Heart left ventricle (tissue), 16 donors: ENCODE results near the gene STXBP4. TPM values are rescaled to one million over a fixed set of nuclear protein-coding genes. Genes with fewer than 3 reads are reported as not detected.
A peak's percentile ranks its signal among the peaks of the same experiment; 100 is the strongest.

ENCODE experiments used
- ATAC-seq, 4 donors: fragments of 200-7000 bp; cut with Tn5 transposase; one replicate each; pipeline ENCODE4 v1.9.1; 2020 to 2022; ENCODE audit warnings: moderate library complexity in 4 of 4, mild to moderate bottlenecking in 3 of 4, moderate number of reproducible peaks in 1 of 4
- DNase-seq, 5 donors: peaks; one replicate each; pipeline ENCODE4 v3.0.0-alpha.2; 2020
- H3K27ac ChIP-seq, 12 donors: fragments of 200-600 bp; sonication (generic) in 4 of 12; one replicate each; pipeline versions ENCODE4 v1.5.0 to v1.8.0; 2016 to 2022; ENCODE audit warnings: mild to moderate bottlenecking in 2 of 12
- H3K27me3 ChIP-seq, 9 donors: fragments of 200-600 bp; sonication (generic) in 2 of 9; one replicate each; pipeline versions ENCODE4 v1.5.1 to v1.8.0; 2016 to 2022; ENCODE audit warnings: mild to moderate bottlenecking in 3 of 9
- H3K36me3 ChIP-seq, 9 donors: fragments of 200-600 bp; sonication (generic) in 2 of 9; one replicate each; pipeline versions ENCODE4 v1.5.0 to v1.8.0; 2018 to 2022; ENCODE audit warnings: mild to moderate bottlenecking in 2 of 9
- H3K4me1 ChIP-seq, 12 donors: fragments of 200-600 bp; sonication (generic) in 4 of 12; one replicate each; pipeline versions ENCODE4 v1.5.0 to v1.8.0; 2016 to 2022; ENCODE audit warnings: mild to moderate bottlenecking in 3 of 12
- H3K4me3 ChIP-seq, 12 donors: fragments of 200-600 bp; sonication (generic) in 4 of 12; one replicate each; pipeline versions ENCODE4 v1.5.0 to v1.8.0; 2017 to 2022; ENCODE audit warnings: mild to moderate bottlenecking in 9 of 12, moderate library complexity in 4 of 12
- H3K9me3 ChIP-seq, 12 donors: fragments of 200-600 bp; sonication (generic) in 4 of 12; one replicate each; pipeline versions ENCODE4 v1.5.0 to v1.8.0; 2016 to 2022; ENCODE audit warnings: mild to moderate bottlenecking in 1 of 12
- CTCF ChIP-seq, 12 donors: fragments of 200-600 bp; sonication (generic) in 4 of 12; IDR thresholded peaks; one replicate each; pipeline versions ENCODE4 v1.5.0 to v1.8.0; 2018 to 2022; ENCODE audit warnings: antibody characterized with exemption in 12 of 12, mild to moderate bottlenecking in 5 of 12
- POLR2A ChIP-seq, 2 donors: fragments of 450-650 bp; IDR thresholded peaks; one replicate each; pipeline ENCODE4 v1.6.1; 2017; ENCODE audit warnings: antibody characterized with exemption in 2 of 2, mild to moderate bottlenecking in 2 of 2, moderate library complexity in 2 of 2
- WGBS, 4 donors: extraction: QIAGEN DNeasy Blood & Tissue Kit in 2 of 4; methylation state at CpG; one replicate each; pipeline versions ENCODE4 v1.1.5 to v1.1.7; 2013 to 2018; 5-methylcytosine and 5-hydroxymethylcytosine counted together
- intact Hi-C, 10 donors: fragments of 100-400 bp; cut with DNase I; formaldehyde crosslinking; loops; one replicate each; pipeline versions ENCODE4 v1.11.1 to v1.14.2; 2022
- polyA plus RNA-seq, 2 donors: library from polyadenylated mRNA; stranded (reverse); fragments of 200-250 nt; gene quantifications; one replicate each; pipeline ENCODE4 v1.2.3, GENCODE V29; 2013
- total RNA-seq, 9 donors: library from RNA; depleted of rRNA in 2 of 9; stranded (reverse); fragments of >200 nt in 2 of 9; fragmentation: NEBNext Ultra II Directional in 3 of 9; extraction: Animal tissue kit (Norgen Biotek cat#: 25700) in 3 of 9; gene quantifications; one replicate each; pipeline versions ENCODE4 v1.1.0 to v1.2.4, GENCODE V29; 2016 to 2023
- donor health status: ischemic (EF 13 %, LVEDD 7.1; RV severe dilation, severe dysfunction).
- donor health status: healthy with polysubstance abuse.
- donor health status: DM: no; HTN: yes; CAD: no.
- donor health status: DM: no; HTN: no; CAD: no.
- donor health status: ischemic (EF 25% LVEDD 6.9; RV normal size, moderate dysfunction).
- donor health status: ischemic (EF 25% LVEDD 5.7; RV mildly dilated, moderate dysfunction).
- donor health status: healthy.
- donor health status: DM: yes; HTN: yes; CAD: no.
- donor health status: ischemic (EF 35%, LVEDD 5.7; RV mildly dilated, moderate dysfunction).
- donor health status: nonischemic (EF 11% LVEDD 7.7; RV severe dilation, severe dysfunction).
- donor health status: DM: yes; HTN: yes; CAD: no.
- donor health status: PGD.
- donor health status: ischemic (EF 29% LVEDD 5.4; RV normal size, mild dysfunction).
- donor health status: nonischemic (EF 23%, LVEDD 6.1; RV moderate dilation, normal function).

STXBP4 gene
- total and polyA plus RNA-seq, 11 donors, result 1.3 to 7.8 (median 4.7) TPM

DNA sequence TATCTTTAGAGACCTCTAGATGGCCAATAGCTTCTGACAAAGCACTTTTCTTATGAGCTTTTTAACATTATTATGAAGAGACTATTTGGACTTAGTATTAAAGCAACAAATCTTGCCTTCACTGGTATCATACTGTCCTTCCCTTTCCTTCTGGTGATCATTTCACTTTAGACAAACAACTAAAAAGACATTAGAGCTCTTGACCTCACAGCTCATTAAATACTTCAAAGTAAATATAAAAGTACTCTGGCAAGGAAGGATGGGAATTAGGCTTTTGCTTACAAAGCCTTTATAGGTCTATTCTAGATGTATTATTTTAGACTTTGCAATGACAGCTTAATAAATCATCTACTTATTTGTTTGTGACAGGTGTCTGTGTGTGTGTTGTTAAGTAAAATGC, 11.1 kb downstream of the STXBP4 start:
- no peaks in the 10 kb centered on the region for H3K27me3 ChIP-seq

GRCh38 chr17:54980375-54980774, 11.8 kb downstream of the STXBP4 start:
- no peaks in the 10 kb centered on the region for H3K27me3 ChIP-seq
- no peaks in the 10 kb centered on the region for H3K36me3 ChIP-seq
- 59 to 95% (median 91%) methylated on average over 3 of the region's 3 CpGs for WGBS, 4 donors
- peaks cover 0 to 3% (median 0%) of the 10 kb centered on the region in 12 donors for H3K4me1 ChIP-seq
- H3K4me3 ChIP-seq, result no peak overlapping the region
- H3K27ac ChIP-seq, result no peak overlapping the region
- H3K9me3 ChIP-seq, result peaks cover 0 to 11% (median 0%) of the 10 kb centered on the region in 12 donors
- ATAC-seq (no peak), DNase-seq (no peak)
- intact Hi-C loops, result no loop called here
- no peak for TF ChIP-seq CTCF (IDR thresholded peaks at IDR 0.05)
- no peak for TF ChIP-seq POLR2A (IDR thresholded peaks at IDR 0.05)

More for the DNA sequence above, 11.1 kb downstream of the STXBP4 start:
- peaks cover 0 to 3% (median 0%) of the 10 kb centered on the region in 12 donors for H3K4me1 ChIP-seq
- no peak overlapping the region for H3K27ac ChIP-seq
- no peak overlapping the region for H3K4me3 ChIP-seq
- TF ChIP-seq CTCF (IDR thresholded peaks at IDR 0.05), result no peak
- no peak for TF ChIP-seq POLR2A (IDR thresholded peaks at IDR 0.05)
- DNase-seq (no peak), ATAC-seq (no peak)
- intact Hi-C loops, result no loop called here
- peaks cover 0 to 11% (median 0%) of the 10 kb centered on the region in 12 donors for H3K9me3 ChIP-seq
- no peaks in the 10 kb centered on the region for H3K36me3 ChIP-seq

DNA sequence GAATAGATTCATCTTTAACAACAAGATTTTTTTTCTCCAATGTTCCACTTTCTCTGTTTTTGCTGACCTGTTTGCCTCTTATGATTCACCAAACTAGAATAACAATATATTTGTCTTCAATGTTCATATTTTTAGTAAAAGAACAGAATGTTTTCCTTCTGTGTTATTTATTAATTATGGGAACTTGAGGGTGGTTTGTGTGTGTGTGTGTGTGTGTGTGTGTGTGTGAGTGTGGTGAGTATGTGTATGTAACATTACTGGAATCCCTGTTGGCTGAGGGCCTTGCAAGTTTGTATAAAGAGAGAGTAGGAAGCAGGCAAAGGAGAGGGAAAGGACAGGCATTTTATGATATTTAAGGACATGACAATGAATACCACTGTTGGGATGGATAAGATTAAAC, 13.8 kb downstream of the STXBP4 start:
- ATAC-seq (no peak), DNase-seq (no peak)
- TF ChIP-seq POLR2A (IDR thresholded peaks at IDR 0.05), result no peak
- no peak for TF ChIP-seq CTCF (IDR thresholded peaks at IDR 0.05)
- intact Hi-C loops, result no loop called here
- H3K27me3 ChIP-seq, result no peaks in the 10 kb centered on the region
- peaks cover 0 to 3% (median 0%) of the 10 kb centered on the region in 12 donors for H3K4me1 ChIP-seq
- peaks cover 0 to 13% (median 5%) of the 10 kb centered on the region in 9 donors for H3K36me3 ChIP-seq
- no peak overlapping the region for H3K27ac ChIP-seq
- H3K4me3 ChIP-seq, result no peak overlapping the region
- peaks cover 0 to 11% (median 0%) of the 10 kb centered on the region in 12 donors for H3K9me3 ChIP-seq

GRCh38 chr17:54983260-54983659, 14.7 kb downstream of the STXBP4 start:
- no peak for TF ChIP-seq CTCF (IDR thresholded peaks at IDR 0.05)
- TF ChIP-seq POLR2A (IDR thresholded peaks at IDR 0.05), result no peak
- no peak for ATAC-seq
- peaks cover 0 to 13% (median 5%) of the 10 kb centered on the region in 9 donors for H3K36me3 ChIP-seq
- DNase-seq, result no peak
- H3K9me3 ChIP-seq, result peaks cover 0 to 11% (median 0%) of the 10 kb centered on the region in 12 donors
- intact Hi-C loops, result no loop called here
- no peaks in the 10 kb centered on the region for H3K27me3 ChIP-seq
- peaks cover 0 to 3% (median 0%) of the 10 kb centered on the region in 12 donors for H3K4me1 ChIP-seq
- H3K4me3 ChIP-seq, result no peak overlapping the region
- H3K27ac ChIP-seq, result peak overlapping the region in 1 of 12 donors; percentile 10
